Left ventricle myocardium inferior (tissue), 1 donor: Measurements from ENCODE around the gene SLC8B1. TPM values are rescaled to one million over a fixed set of nuclear protein-coding genes. Genes with fewer than 3 reads are reported as not detected.

Source experiments
- DNase-seq: peaks from one replicate; pipeline ENCODE4 v3.0.0-alpha.2; 2020
- H3K27ac ChIP-seq: fragments of 200-600 bp; replicated peaks from 2 replicates; pipeline ENCODE4 v1.8.0; 2021
- H3K27me3 ChIP-seq: fragments of 200-600 bp; 2 replicates; pipeline ENCODE4 v1.8.0; 2021; ENCODE audit warnings: low read depth
- H3K36me3 ChIP-seq: fragments of 200-600 bp; 2 replicates; pipeline ENCODE4 v1.8.0; 2021
- H3K4me1 ChIP-seq: fragments of 200-600 bp; 2 replicates; pipeline ENCODE4 v1.8.0; 2021
- H3K4me3 ChIP-seq: fragments of 200-600 bp; 2 replicates; pipeline ENCODE4 v1.8.0; 2021; ENCODE audit warnings: mild to moderate bottlenecking, moderate library complexity
- H3K9me3 ChIP-seq: fragments of 200-600 bp; replicated peaks from 2 replicates; pipeline ENCODE4 v1.8.0; 2021
- intact Hi-C: fragments of 100-400 bp; cut with micrococcal nuclease; formaldehyde crosslinking; loops from one replicate; pipeline ENCODE4 v1.11.0; 2022
- total RNA-seq: library from RNA; stranded (reverse); fragmentation: NEBNext Ultra II Directional; extraction: Animal tissue kit (Norgen Biotek cat#: 25700); gene quantifications from one replicate; pipeline ENCODE4 v1.2.1, GENCODE V29; 2021
- TF ChIP-seq, protein P1 (sequence below): fragments of 200-600 bp; IDR thresholded peaks from 2 replicates; pipeline ENCODE4 v1.8.0; 2021; ENCODE audit warnings: antibody characterized with exemption, mild to moderate bottlenecking, borderline replicate concordance
- donor health status: DM: no; HTN: yes; CAD: no; lungs with severe emphysema.

SLC8B1 gene
- total RNA-seq, 1 donor from 2014 or later = 9.2 TPM

DNA sequence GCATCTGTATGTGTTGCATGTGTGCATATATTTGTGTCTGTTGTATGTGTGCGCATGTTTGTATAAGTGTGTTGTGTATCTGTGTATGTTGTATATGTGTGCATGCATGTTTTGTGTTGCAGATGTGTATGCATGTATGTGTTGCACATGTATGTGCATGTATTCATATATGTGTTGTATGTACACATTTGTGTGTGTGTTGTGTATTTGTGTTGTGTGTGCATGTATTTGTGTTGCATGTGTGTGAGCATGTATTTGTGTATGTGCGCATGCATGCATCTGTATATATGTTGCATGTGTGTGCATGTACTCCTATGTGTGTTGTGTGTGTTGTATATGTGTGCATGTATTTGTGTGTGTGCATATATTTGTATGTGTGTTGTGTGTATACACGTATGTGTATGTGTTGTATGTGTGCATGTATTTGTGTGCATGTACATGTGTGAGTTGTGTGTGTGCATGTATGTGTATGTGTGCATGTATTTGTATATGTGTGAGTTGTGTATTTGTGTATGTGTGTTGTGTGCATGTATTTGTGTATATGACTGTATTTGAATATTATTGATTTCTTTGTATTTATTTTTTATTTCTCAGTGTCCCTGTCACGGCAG is 16.8 kb downstream of the SLC8B1 start:
- Histone ChIP-seq H3K36me3 (peaks cover 98% of the 10 kb centered on the region), H3K27ac (no peak overlapping the region), H3K9me3 (peaks cover 13% of the 10 kb centered on the region), H3K4me3 (no peak overlapping the region), H3K27me3 (no peaks in the 10 kb centered on the region), H3K4me1 (no peaks in the 10 kb centered on the region)
- TF ChIP-seq, protein P1, sequence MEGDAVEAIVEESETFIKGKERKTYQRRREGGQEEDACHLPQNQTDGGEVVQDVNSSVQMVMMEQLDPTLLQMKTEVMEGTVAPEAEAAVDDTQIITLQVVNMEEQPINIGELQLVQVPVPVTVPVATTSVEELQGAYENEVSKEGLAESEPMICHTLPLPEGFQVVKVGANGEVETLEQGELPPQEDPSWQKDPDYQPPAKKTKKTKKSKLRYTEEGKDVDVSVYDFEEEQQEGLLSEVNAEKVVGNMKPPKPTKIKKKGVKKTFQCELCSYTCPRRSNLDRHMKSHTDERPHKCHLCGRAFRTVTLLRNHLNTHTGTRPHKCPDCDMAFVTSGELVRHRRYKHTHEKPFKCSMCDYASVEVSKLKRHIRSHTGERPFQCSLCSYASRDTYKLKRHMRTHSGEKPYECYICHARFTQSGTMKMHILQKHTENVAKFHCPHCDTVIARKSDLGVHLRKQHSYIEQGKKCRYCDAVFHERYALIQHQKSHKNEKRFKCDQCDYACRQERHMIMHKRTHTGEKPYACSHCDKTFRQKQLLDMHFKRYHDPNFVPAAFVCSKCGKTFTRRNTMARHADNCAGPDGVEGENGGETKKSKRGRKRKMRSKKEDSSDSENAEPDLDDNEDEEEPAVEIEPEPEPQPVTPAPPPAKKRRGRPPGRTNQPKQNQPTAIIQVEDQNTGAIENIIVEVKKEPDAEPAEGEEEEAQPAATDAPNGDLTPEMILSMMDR = no peak
- intact Hi-C loops = no loop called here
- no peak for DNase-seq

DNA sequence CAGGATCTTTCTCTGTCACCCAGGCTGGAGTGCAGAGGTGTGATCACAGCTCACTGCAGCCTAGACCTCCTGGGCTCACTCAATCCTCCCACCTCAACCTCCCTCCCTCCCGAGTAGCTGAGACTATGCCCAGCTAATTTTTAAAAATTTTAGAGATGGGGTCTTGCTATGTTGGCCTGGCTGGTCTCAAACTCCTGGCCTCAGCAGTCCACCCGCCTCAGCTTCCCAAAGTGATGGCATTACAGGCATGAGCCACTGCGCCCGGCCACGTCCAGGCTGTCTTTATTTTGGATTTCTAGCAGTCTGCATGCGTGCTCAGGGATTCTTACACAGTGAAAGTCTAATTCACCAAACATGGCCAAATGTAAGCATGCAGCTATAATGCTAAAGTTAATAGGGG is 17.8 kb downstream of the SLC8B1 start:
- no peak for DNase-seq
- Histone ChIP-seq H3K36me3 (peaks cover 90% of the 10 kb centered on the region), H3K27ac (no peak overlapping the region), H3K4me3 (no peak overlapping the region), H3K27me3 (no peaks in the 10 kb centered on the region), H3K4me1 (peaks cover 4% of the 10 kb centered on the region), H3K9me3 (peaks cover 9% of the 10 kb centered on the region)
- intact Hi-C loops = no loop called here
- TF ChIP-seq, protein P1 = no peak

DNA sequence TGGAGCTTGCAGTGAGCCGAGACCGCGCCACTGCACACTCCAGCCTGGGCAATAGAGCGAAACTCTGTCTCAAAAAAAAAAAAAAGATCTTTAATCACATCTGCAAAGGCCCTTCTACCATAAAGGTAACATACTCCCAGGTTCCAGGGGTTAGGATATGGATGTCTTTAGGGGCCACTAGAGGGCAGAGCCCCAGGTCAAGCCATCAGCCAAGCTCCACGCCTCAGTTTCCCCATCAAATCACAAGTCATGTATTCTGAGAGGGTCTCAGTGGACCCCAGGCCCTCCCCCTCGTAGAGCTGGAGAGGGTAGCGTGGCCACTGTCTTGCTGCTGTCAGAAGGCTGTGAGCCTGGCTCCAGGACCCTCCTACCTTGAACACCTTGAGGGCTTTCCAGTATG is 18.8 kb downstream of the SLC8B1 start:
- peaks cover 4% of the 10 kb centered on the region for H3K4me1 ChIP-seq
- intact Hi-C loops = no loop called here
- peaks cover 88% of the 10 kb centered on the region for H3K36me3 ChIP-seq
- no peaks in the 10 kb centered on the region for H3K27me3 ChIP-seq
- no peak overlapping the region for H3K4me3 ChIP-seq
- no peak overlapping the region for H3K27ac ChIP-seq
- TF ChIP-seq, protein P1 = no peak
- H3K9me3 ChIP-seq = no peaks in the 10 kb centered on the region
- DNase-seq = no peak

DNA sequence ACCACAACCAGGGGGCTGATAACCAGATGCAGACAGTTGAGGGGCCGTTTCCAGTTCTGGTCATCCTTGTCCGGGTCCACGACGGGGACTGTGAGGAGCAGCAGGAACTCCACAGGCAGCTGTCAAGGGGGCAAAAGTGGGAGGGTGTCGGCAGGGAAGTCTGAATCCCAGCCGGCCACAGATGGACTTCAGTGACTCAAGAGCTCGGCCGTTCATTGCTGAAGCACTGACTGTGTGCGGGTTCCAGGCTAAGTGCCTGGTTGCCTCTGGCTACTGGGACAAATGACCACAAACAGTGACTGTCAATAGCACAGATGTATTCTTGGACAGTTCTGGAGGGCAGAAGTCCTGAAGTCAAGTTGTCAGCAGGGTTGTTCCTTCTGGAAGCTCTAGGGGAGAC is 19.6 kb downstream of the SLC8B1 start:
- Histone ChIP-seq H3K27me3 (no peaks in the 10 kb centered on the region), H3K27ac (peak overlapping the region; percentile 36), H3K4me1 (peaks cover 4% of the 10 kb centered on the region), H3K36me3 (peaks cover 88% of the 10 kb centered on the region), H3K9me3 (no peaks in the 10 kb centered on the region), H3K4me3 (no peak overlapping the region)
- intact Hi-C loops = no loop called here
- DNase-seq = no peak
- TF ChIP-seq, protein P1 = no peak

DNA sequence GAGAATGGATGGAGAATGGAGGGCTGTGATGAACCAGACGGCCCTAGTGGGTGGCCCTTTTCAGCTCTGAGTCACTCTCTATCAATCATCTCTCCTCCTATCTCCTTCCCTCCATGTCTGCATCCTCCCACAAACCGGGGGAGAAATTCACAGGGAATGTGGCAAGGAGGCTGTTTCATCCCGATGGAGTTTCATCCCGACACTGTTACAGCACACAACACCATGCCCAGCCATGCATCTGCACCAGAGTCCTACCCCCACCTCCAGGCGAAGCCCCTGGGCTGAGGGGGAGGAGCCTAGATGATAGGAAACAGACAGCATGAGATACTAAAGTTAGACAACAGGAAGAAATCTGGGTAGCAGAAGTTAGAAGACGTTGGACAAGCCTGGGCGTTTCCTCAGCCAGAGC is 20.8 kb downstream of the SLC8B1 start:
- intact Hi-C loops = no loop called here

More for the DNA sequence above, 20.8 kb downstream of the SLC8B1 start:
- Histone ChIP-seq H3K4me1 (peaks cover 4% of the 10 kb centered on the region), H3K27ac (no peak overlapping the region), H3K4me3 (no peak overlapping the region), H3K9me3 (no peaks in the 10 kb centered on the region), H3K27me3 (no peaks in the 10 kb centered on the region), H3K36me3 (peaks cover 89% of the 10 kb centered on the region)
- TF ChIP-seq, protein P1 = no peak
- no peak for DNase-seq
